HepG2 (cell line): Measurements from ENCODE around the gene CMTM8. TPM values are rescaled to one million over a fixed set of nuclear protein-coding genes. Genes with fewer than 3 reads are reported as not detected.
A peak's percentile ranks its signal among the peaks of the same experiment; 100 is the strongest.

Source experiments
- DRAP1 ChIP-seq: IDR thresholded peaks from 2 replicates; pipeline ENCODE4 v1.6.1; 2016; ENCODE audit warnings: missing genetic modification reagents, missing compliant biosample characterization
- ELF3 ChIP-seq: IDR thresholded peaks from 2 replicates; pipeline ENCODE4 v1.6.1; 2016; ENCODE audit warnings: missing genetic modification reagents, missing compliant biosample characterization
- GABPA ChIP-seq, 2 experiments: IDR thresholded peaks; 2 replicates each; pipeline ENCODE4 v1.6.1; 2011 to 2016; ENCODE audit warnings: low read depth in 2 of 2, low read length in 1 of 2, missing biosample characterization in 1 of 2, missing genetic modification characterization in 1 of 2
- GATAD1 ChIP-seq: IDR thresholded peaks from 2 replicates; pipeline ENCODE4 v1.6.1; 2016; ENCODE audit warnings: missing genetic modification reagents, missing compliant biosample characterization
- KDM5B ChIP-seq: sonication (generic); formaldehyde crosslinking; IDR thresholded peaks from 2 replicates; pipeline ENCODE4 v1.4.0; 2020; ENCODE audit warnings: missing genetic modification reagents, mild to moderate bottlenecking, borderline replicate concordance
- NFYB ChIP-seq: sonication (generic); formaldehyde crosslinking; IDR thresholded peaks from 2 replicates; pipeline ENCODE4 v1.4.0; 2020; ENCODE audit warnings: missing genetic modification reagents
- NFYC ChIP-seq: IDR thresholded peaks from 2 replicates; pipeline ENCODE4 v1.6.1; 2016; ENCODE audit warnings: missing genetic modification reagents, missing compliant biosample characterization
- PPARG ChIP-seq: conservative IDR thresholded peaks from 2 replicates; pipeline ENCODE4 v1.6.1; 2016; ENCODE audit warnings: missing biosample characterization, missing genetic modification reagents
- PTBP1 ChIP-seq: fragments of 200-400 bp; formaldehyde crosslinking; IDR thresholded peaks from 2 replicates; pipeline ENCODE4 v1.6.1; 2018; ENCODE audit warnings: low read length, low read depth; ENCODE audit not compliant: poor library complexity, severe bottlenecking
- SALL1 ChIP-seq: sonication (generic); formaldehyde crosslinking; IDR thresholded peaks from 2 replicates; pipeline ENCODE4 v1.8.0; 2022; ENCODE audit warnings: mild to moderate bottlenecking, missing genetic modification reagents
- SAP130 ChIP-seq: IDR thresholded peaks from 2 replicates; pipeline ENCODE4 v1.6.1; 2016; ENCODE audit warnings: low read depth
- SMAD1 ChIP-seq: sonication (generic); formaldehyde crosslinking; IDR thresholded peaks from 2 replicates; pipeline ENCODE4 v1.4.0; 2020; ENCODE audit warnings: missing genetic modification reagents, low read depth, mild to moderate bottlenecking, borderline replicate concordance
- SP5 ChIP-seq: IDR thresholded peaks from 2 replicates; pipeline ENCODE4 v1.6.1; 2016; ENCODE audit warnings: low read depth, borderline replicate concordance
- TGIF2 ChIP-seq: IDR thresholded peaks from 2 replicates; pipeline ENCODE4 v1.6.1; 2016; ENCODE audit warnings: control low read depth, missing compliant biosample characterization
- YEATS4 ChIP-seq: sonication (generic); formaldehyde crosslinking; IDR thresholded peaks from 2 replicates; pipeline ENCODE4 v1.4.0; 2020; ENCODE audit warnings: missing genetic modification reagents, borderline replicate concordance
- ZBTB34 ChIP-seq: sonication (generic); formaldehyde crosslinking; IDR thresholded peaks from 2 replicates; pipeline ENCODE4 v1.8.0; 2022; ENCODE audit warnings: mild to moderate bottlenecking, missing genetic modification reagents
- ZFX ChIP-seq: sonication (generic); formaldehyde crosslinking; IDR thresholded peaks from 2 replicates; pipeline ENCODE4 v1.4.0; 2020; ENCODE audit warnings: mild to moderate bottlenecking, low read depth, missing genetic modification reagents, moderate library complexity
- ZNF281 ChIP-seq: sonication (generic); formaldehyde crosslinking; IDR thresholded peaks from 2 replicates; pipeline ENCODE4 v1.4.0; 2020; ENCODE audit warnings: missing genetic modification reagents, borderline replicate concordance
- ZNF570 ChIP-seq: sonication (generic); formaldehyde crosslinking; IDR thresholded peaks from 2 replicates; pipeline ENCODE4 v1.4.0; 2020; ENCODE audit warnings: mild to moderate bottlenecking, missing genetic modification reagents, borderline replicate concordance
- ZNF574 ChIP-seq: sonication (generic); formaldehyde crosslinking; IDR thresholded peaks from 2 replicates; pipeline ENCODE4 v1.4.0; 2020; ENCODE audit warnings: missing genetic modification reagents
- polyA plus RNA-seq, 8 experiments: library from polyadenylated mRNA; depleted of rRNA in 3 of 8; stranded (reverse) in 7 of 8; unstranded in 1 of 8; fragments of >200 nt; fragmentation: Illumina TruSeq in 4 of 8; extraction: Trizol in 4 of 8; gene quantifications; 2 replicates each; pipeline versions ENCODE4 v1.2.1 to v1.2.3, GENCODE V29; 2011 to 2016; ENCODE audit warnings: low read depth in 4 of 8, missing spikeins in 1 of 8, mixed read lengths in 1 of 8; ENCODE audit not compliant: insufficient read depth in 1 of 8
- total RNA-seq, 5 experiments: library from RNA; depleted of rRNA; stranded (reverse); fragments of >200 nt; fragmentation: Illumina TruSeq; extraction: Trizol; gene quantifications; 2 replicates each; pipeline ENCODE4 v1.2.3, GENCODE V29; 2016; ENCODE audit warnings: low read depth in 1 of 5

Gene CMTM8
- total and polyA plus RNA-seq, 2 of the 13 experiments (the other 11 are each of a cell fraction or from before 2014, with no cell fraction given): 8.9 to 15.8 TPM

- TF ChIP-seq ZNF574: 0 out of 2 replicates have a peak, but pooled peaks have one; percentile 16
- TF ChIP-seq ZNF570 (CRISPR knock-in tag): 0 out of 2 replicates have a peak, but pooled peaks have one; percentile 50
- no peak for TF ChIP-seq PPARG (CRISPR knock-in tag)
- 0 out of 2 replicates have a peak, but pooled peaks have one; percentile 28 for TF ChIP-seq ZBTB34 (CRISPR knock-in tag)
- TF ChIP-seq TGIF2: 0 out of 2 replicates have a peak, but pooled peaks have one; percentile 21
- TF ChIP-seq GABPA (IDR thresholded peaks at IDR 0.05; ENCODE audit: low read depth, low read length): no peak
- TF ChIP-seq GABPA (CRISPR knock-in tag; IDR thresholded peaks at IDR 0.05; ENCODE audit: low read depth): no peak
- peak; percentile 49; the same call in 1 of the 2 replicates for TF ChIP-seq NFYC (CRISPR knock-in tag)
- peak; percentile 35; the same call in 1 of the 2 replicates for TF ChIP-seq ELF3 (CRISPR knock-in tag)
- TF ChIP-seq SAP130 (CRISPR knock-in tag): peak; percentile 51
- TF ChIP-seq SMAD1 (CRISPR knock-in tag): peak; percentile 76; the same call in 1 of the 2 replicates
- TF ChIP-seq PTBP1: no peak
- TF ChIP-seq ZFX: peak; percentile 75; the same call in 1 of the 2 replicates
- TF ChIP-seq KDM5B: peak; percentile 56; the same call in 1 of the 2 replicates
- TF ChIP-seq SP5 (CRISPR knock-in tag): no peak
- TF ChIP-seq SALL1 (CRISPR knock-in tag): peak; percentile 8
- peak; percentile 58; the same call in 1 of the 2 replicates for TF ChIP-seq GATAD1 (CRISPR knock-in tag)
- peak; percentile 52; the same call in 1 of the 2 replicates for TF ChIP-seq YEATS4 (CRISPR knock-in tag)
- TF ChIP-seq DRAP1 (CRISPR knock-in tag): peak; percentile 32; the same call in 1 of the 2 replicates
- TF ChIP-seq NFYB (CRISPR knock-in tag): peak; percentile 62
- no peak for TF ChIP-seq ZNF281 (CRISPR knock-in tag)
Observed at GRCh38 chr3:32239307-32240158, 1.1 kb downstream of the CMTM8 start (continued).
